ENCODE measurements around the gene RER1.

The RER1 gene

DNA sequence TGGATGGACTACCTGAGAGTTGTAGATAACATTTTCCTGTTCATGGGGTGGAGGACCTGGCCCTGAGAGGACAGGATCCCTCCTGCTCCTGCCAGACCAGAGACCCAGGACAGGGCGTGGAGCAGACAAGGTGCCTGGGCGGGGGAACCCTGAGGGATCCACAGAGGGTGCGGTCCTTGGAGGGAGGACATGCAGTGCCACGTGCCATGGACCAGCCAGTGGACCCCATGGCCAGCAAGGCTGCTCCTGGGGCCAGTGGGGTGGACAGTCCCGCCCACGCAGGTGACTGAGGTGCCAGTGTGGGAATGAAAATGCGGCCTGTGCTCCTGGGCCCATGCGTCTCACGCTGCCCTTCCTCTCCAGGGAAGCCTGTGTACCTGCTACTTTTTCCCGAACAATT lies 3.6 kb downstream of the RER1 start:
- peaks cover 17% of the 10 kb centered on the region for H3K79me2 ChIP-seq (ENCODE audit: control insufficient read depth, insufficient read depth, low read length, poor library complexity)
- H3K79me1 ChIP-seq (ENCODE audit: low read length): peaks cover 8% of the 10 kb centered on the region
- H4K91ac ChIP-seq (ENCODE audit: low read depth, low read length): no peak overlapping the region
- H3K14ac ChIP-seq (ENCODE audit: low read length): no peak overlapping the region
- H3K4me3 ChIP-seq (ENCODE audit: low read depth, low read length): no peak overlapping the region
- H3K9me3 ChIP-seq (ENCODE audit: insufficient read depth, low read depth, low read length): no peaks in the 10 kb centered on the region
- DNase-seq: no peak
- no peak overlapping the region for H4K8ac ChIP-seq (ENCODE audit: low read depth, low read length)
- H3K27me3 ChIP-seq (ENCODE audit: insufficient read depth, low read length): no peaks in the 10 kb centered on the region
- H3K18ac ChIP-seq (ENCODE audit: low read length): no peak overlapping the region
- H4K12ac ChIP-seq (ENCODE audit: low read depth, low read length): no peak overlapping the region
- no peak overlapping the region for H2AFZ ChIP-seq (ENCODE audit: insufficient read depth, low read length, poor library complexity)
- no CpG with 5 or more reads among the region's 10 CpGs for WGBS (ENCODE audit: extremely low coverage, insufficient coverage, insufficient read length)
- no peak overlapping the region for H3K4me2 ChIP-seq (ENCODE audit: low read length)
- no peak overlapping the region for H2BK5ac ChIP-seq (ENCODE audit: low read depth, low read length, poor library complexity)
- H3K4ac ChIP-seq (ENCODE audit: low read depth, low read length): peak overlapping the region; percentile 7
- no peak overlapping the region for H3K27ac ChIP-seq (ENCODE audit: low read depth, low read length)
- H2BK120ac ChIP-seq (ENCODE audit: insufficient read depth, low read length, poor library complexity): no peak overlapping the region
- peaks cover 5 to 11% of the 10 kb centered on the region in 2 experiments for H3K4me1 ChIP-seq (ENCODE audit: control insufficient read depth in 1 of 2, insufficient read depth in 2 of 2, low read length in 2 of 2)
- no peak overlapping the region for H3K9ac ChIP-seq (ENCODE audit: low read length)
- H2AK5ac ChIP-seq (ENCODE audit: low read length): no peak overlapping the region
- no peak overlapping the region for H3K23ac ChIP-seq (ENCODE audit: low read length)
- no peak overlapping the region for H2BK12ac ChIP-seq (ENCODE audit: low read length)
- H3K36me3 ChIP-seq (ENCODE audit: control insufficient read depth in 1 of 2, insufficient read depth in 2 of 2, low read length in 2 of 2): peaks cover 54 to 65% of the 10 kb centered on the region in 2 experiments

DNA sequence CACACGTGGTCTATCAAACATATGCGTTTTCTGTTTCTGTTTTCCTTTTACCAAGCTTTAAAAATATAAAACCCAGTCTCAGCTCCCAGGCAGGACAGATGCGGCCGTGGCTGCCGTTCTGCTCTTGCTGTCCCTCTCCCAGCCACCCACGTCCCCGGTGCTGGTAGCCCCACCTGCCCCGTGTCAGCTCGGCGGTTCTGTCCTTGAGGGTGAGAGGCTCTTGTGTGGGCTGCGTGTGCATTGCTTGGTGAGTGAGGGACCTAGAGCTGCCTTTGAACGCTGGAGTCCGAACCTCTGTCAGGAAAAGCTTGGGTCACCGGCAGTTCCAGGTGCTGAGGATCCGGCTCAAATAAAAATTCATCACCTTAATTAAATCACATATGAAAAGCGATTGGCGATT lies 4.4 kb downstream of the RER1 start:
- Histone ChIP-seq H2BK120ac (ENCODE audit: insufficient read depth, low read length, poor library complexity) (no peak overlapping the region), H2AK5ac (ENCODE audit: low read length) (no peak overlapping the region), H3K23ac (ENCODE audit: low read length) (no peak overlapping the region), H3K27ac (ENCODE audit: low read depth, low read length) (no peak overlapping the region), H2AFZ (ENCODE audit: insufficient read depth, low read length, poor library complexity) (no peak overlapping the region), H3K27me3 (ENCODE audit: insufficient read depth, low read length) (no peaks in the 10 kb centered on the region), H3K79me2 (ENCODE audit: control insufficient read depth, insufficient read depth, low read length, poor library complexity) (peaks cover 17% of the 10 kb centered on the region), H2BK5ac (ENCODE audit: low read depth, low read length, poor library complexity) (no peak overlapping the region), H4K91ac (ENCODE audit: low read depth, low read length) (no peak overlapping the region), H3K14ac (ENCODE audit: low read length) (no peak overlapping the region), H3K9me3 (ENCODE audit: insufficient read depth, low read depth, low read length) (no peaks in the 10 kb centered on the region), H4K12ac (ENCODE audit: low read depth, low read length) (no peak overlapping the region), H3K18ac (ENCODE audit: low read length) (no peak overlapping the region), H3K79me1 (ENCODE audit: low read length) (peaks cover 6% of the 10 kb centered on the region), H3K9ac (ENCODE audit: low read length) (no peak overlapping the region), H3K36me3 (ENCODE audit: control insufficient read depth in 1 of 2, insufficient read depth in 2 of 2, low read length in 2 of 2) (peaks cover 60 to 73% of the 10 kb centered on the region in 2 experiments), H2BK12ac (ENCODE audit: low read length) (no peak overlapping the region), H3K4me1 (ENCODE audit: control insufficient read depth in 1 of 2, insufficient read depth in 2 of 2, low read length in 2 of 2) (peaks cover 5 to 9% of the 10 kb centered on the region in 2 experiments), H3K4me2 (ENCODE audit: low read length) (no peak overlapping the region), H3K4ac (ENCODE audit: low read depth, low read length) (no peak overlapping the region), H3K4me3 (ENCODE audit: low read depth, low read length) (no peak overlapping the region), H4K8ac (ENCODE audit: low read depth, low read length) (no peak overlapping the region)
- WGBS (ENCODE audit: extremely low coverage, insufficient coverage, insufficient read length): no CpG with 5 or more reads among the region's 17 CpGs
- DNase-seq: no peak

DNA sequence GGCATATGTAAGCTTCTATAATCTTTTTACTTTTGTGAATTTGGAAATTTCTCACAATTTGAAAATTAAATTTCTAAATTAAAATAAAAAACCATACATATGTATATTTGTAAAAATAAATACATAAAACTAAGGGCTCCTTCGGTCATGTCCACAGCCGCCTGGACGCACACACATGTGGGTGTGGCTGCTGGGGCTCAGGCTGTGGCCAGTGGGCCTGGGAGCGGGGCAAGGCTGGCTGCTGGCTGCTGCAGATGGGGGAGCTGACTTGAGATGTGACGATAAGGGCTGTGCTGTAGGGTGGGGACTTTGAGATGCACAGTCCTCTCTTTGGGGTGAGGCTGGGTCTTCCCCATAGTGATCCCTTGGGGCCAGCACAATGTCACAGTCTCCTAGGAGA lies 4.8 kb downstream of the RER1 start:
- no peak overlapping the region for H3K27ac ChIP-seq (ENCODE audit: low read depth, low read length)
- no CpG with 5 or more reads among the region's 5 CpGs for WGBS (ENCODE audit: extremely low coverage, insufficient coverage, insufficient read length)
- no peak overlapping the region for H3K4me2 ChIP-seq (ENCODE audit: low read length)

DNA sequence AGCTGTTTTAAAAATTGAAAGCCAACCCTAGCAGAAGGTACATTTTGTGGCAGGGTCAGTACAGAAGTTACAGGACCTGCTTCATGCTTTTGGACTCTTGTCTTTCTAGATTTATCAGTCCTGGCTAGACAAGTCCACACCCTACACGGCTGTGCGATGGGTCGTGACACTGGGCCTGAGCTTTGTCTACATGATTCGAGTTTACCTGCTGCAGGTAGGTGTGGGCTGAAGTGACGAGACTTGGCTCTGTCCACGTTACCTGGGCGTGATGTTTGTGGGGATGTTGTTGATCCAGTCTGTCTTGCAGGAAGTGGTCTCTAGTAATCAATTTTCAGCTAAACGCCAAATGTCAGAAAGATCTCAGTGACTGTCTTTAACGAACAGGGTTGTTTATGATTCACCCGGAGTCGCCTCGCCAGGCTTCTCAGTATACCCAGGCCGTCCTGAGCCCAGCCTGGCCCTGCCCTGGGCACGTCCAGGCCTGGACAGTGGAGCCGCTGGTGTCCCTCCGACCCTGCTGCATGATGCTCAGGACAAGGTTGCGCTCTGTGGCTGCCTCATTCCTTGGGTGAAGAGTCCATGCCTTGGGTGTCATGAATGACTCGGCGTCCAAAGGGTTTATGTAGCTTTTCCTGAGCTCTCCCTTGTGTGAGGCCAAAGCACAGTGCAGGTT lies 5.5 kb downstream of the RER1 start:
- H3K79me1 ChIP-seq (ENCODE audit: low read length): no peaks in the 10 kb centered on the region
- H3K36me3 ChIP-seq (ENCODE audit: control insufficient read depth in 1 of 2, insufficient read depth in 2 of 2, low read length in 2 of 2): peaks cover 69 to 82% of the 10 kb centered on the region in 2 experiments
- no peak overlapping the region for H3K14ac ChIP-seq (ENCODE audit: low read length)
- no peak overlapping the region for H2AK5ac ChIP-seq (ENCODE audit: low read length)
- no peak overlapping the region for H3K4me2 ChIP-seq (ENCODE audit: low read length)
- no peak overlapping the region for H3K9ac ChIP-seq (ENCODE audit: low read length)
- H4K8ac ChIP-seq (ENCODE audit: low read depth, low read length): no peak overlapping the region
- no peak overlapping the region for H3K27ac ChIP-seq (ENCODE audit: low read depth, low read length)
- no peak for DNase-seq
- H2AFZ ChIP-seq (ENCODE audit: insufficient read depth, low read length, poor library complexity): no peak overlapping the region
- WGBS (ENCODE audit: extremely low coverage, insufficient coverage, insufficient read length): no CpG with 5 or more reads among the region's 19 CpGs
- peak overlapping the region; percentile 2 for H3K18ac ChIP-seq (ENCODE audit: low read length)
- H4K12ac ChIP-seq (ENCODE audit: low read depth, low read length): no peak overlapping the region
- H3K4ac ChIP-seq (ENCODE audit: low read depth, low read length): no peak overlapping the region
- H2BK120ac ChIP-seq (ENCODE audit: insufficient read depth, low read length, poor library complexity): no peak overlapping the region
- peaks cover 5 to 9% of the 10 kb centered on the region in 2 experiments for H3K4me1 ChIP-seq (ENCODE audit: control insufficient read depth in 1 of 2, insufficient read depth in 2 of 2, low read length in 2 of 2)
- H2BK5ac ChIP-seq (ENCODE audit: low read depth, low read length, poor library complexity): no peak overlapping the region
- no peaks in the 10 kb centered on the region for H3K27me3 ChIP-seq (ENCODE audit: insufficient read depth, low read length)
- no peak overlapping the region for H3K23ac ChIP-seq (ENCODE audit: low read length)
- no peak overlapping the region for H2BK12ac ChIP-seq (ENCODE audit: low read length)
- H3K79me2 ChIP-seq (ENCODE audit: control insufficient read depth, insufficient read depth, low read length, poor library complexity): peaks cover 9% of the 10 kb centered on the region
- H3K4me3 ChIP-seq (ENCODE audit: low read depth, low read length): no peak overlapping the region
- no peaks in the 10 kb centered on the region for H3K9me3 ChIP-seq (ENCODE audit: insufficient read depth, low read depth, low read length)
- H4K91ac ChIP-seq (ENCODE audit: low read depth, low read length): no peak overlapping the region

More for the DNA sequence above, 4.8 kb downstream of the RER1 start:
- peaks cover 63 to 75% of the 10 kb centered on the region in 2 experiments for H3K36me3 ChIP-seq (ENCODE audit: control insufficient read depth in 1 of 2, insufficient read depth in 2 of 2, low read length in 2 of 2)
- H2BK120ac ChIP-seq (ENCODE audit: insufficient read depth, low read length, poor library complexity): no peak overlapping the region
- H3K79me1 ChIP-seq (ENCODE audit: low read length): peaks cover 3% of the 10 kb centered on the region
- no peak overlapping the region for H3K9ac ChIP-seq (ENCODE audit: low read length)
- no peak overlapping the region for H2AFZ ChIP-seq (ENCODE audit: insufficient read depth, low read length, poor library complexity)
- H3K4me1 ChIP-seq (ENCODE audit: control insufficient read depth in 1 of 2, insufficient read depth in 2 of 2, low read length in 2 of 2): peaks cover 5 to 9% of the 10 kb centered on the region in 2 experiments
- H3K14ac ChIP-seq (ENCODE audit: low read length): no peak overlapping the region
- DNase-seq: no peak
- no peak overlapping the region for H4K12ac ChIP-seq (ENCODE audit: low read depth, low read length)
- no peak overlapping the region for H3K23ac ChIP-seq (ENCODE audit: low read length)
- H3K79me2 ChIP-seq (ENCODE audit: control insufficient read depth, insufficient read depth, low read length, poor library complexity): peaks cover 14% of the 10 kb centered on the region
- no peak overlapping the region for H2AK5ac ChIP-seq (ENCODE audit: low read length)
- H4K91ac ChIP-seq (ENCODE audit: low read depth, low read length): no peak overlapping the region
- no peaks in the 10 kb centered on the region for H3K27me3 ChIP-seq (ENCODE audit: insufficient read depth, low read length)
- no peak overlapping the region for H3K18ac ChIP-seq (ENCODE audit: low read length)
- H3K4ac ChIP-seq (ENCODE audit: low read depth, low read length): no peak overlapping the region
- H3K4me3 ChIP-seq (ENCODE audit: low read depth, low read length): no peak overlapping the region
- no peak overlapping the region for H4K8ac ChIP-seq (ENCODE audit: low read depth, low read length)
- H2BK5ac ChIP-seq (ENCODE audit: low read depth, low read length, poor library complexity): no peak overlapping the region
- no peaks in the 10 kb centered on the region for H3K9me3 ChIP-seq (ENCODE audit: insufficient read depth, low read depth, low read length)
- no peak overlapping the region for H2BK12ac ChIP-seq (ENCODE audit: low read length)
